HepG2 (cell line): ENCODE data around the gene AMDHD1. TPM values are rescaled to one million over a fixed set of nuclear protein-coding genes. Genes with fewer than 3 reads are reported as not detected.

Experiments
- ADNP ChIP-seq: sonication (generic); formaldehyde crosslinking; IDR thresholded peaks from 2 replicates; pipeline ENCODE4 v1.4.0; 2020; ENCODE audit warnings: missing genetic modification reagents
- ASH2L ChIP-seq: fragments of 300-600, 200-600 bp; sonication (generic); IDR thresholded peaks from 2 replicates; pipeline ENCODE4 v1.7.0; 2017; ENCODE audit warnings: low read depth, mild to moderate bottlenecking, moderate library complexity, mixed read lengths, low read length; ENCODE audit not compliant: insufficient read length
- ATF1 ChIP-seq: IDR thresholded peaks from 2 replicates; pipeline ENCODE4 v1.6.1; 2016; ENCODE audit warnings: mild to moderate bottlenecking, control low read depth
- ATF7 ChIP-seq, 2 experiments: fragments of 450-650 bp in 1 of 2; sonication (generic) in 1 of 2; formaldehyde crosslinking in 1 of 2; IDR thresholded peaks; 2 replicates each; pipeline versions ENCODE4 v1.4.0 to v1.6.1; 2016 to 2020; ENCODE audit warnings: antibody characterized with exemption in 1 of 2, mild to moderate bottlenecking in 1 of 2, missing genetic modification reagents in 1 of 2
- DR1 ChIP-seq: sonication (generic); formaldehyde crosslinking; IDR thresholded peaks from 2 replicates; pipeline ENCODE4 v1.8.0; 2021; ENCODE audit warnings: mild to moderate bottlenecking, missing genetic modification reagents, inconsistent platforms
- E2F2 ChIP-seq: sonication (generic); formaldehyde crosslinking; IDR thresholded peaks from 2 replicates; pipeline ENCODE4 v1.4.0; 2020; ENCODE audit warnings: missing genetic modification reagents, borderline replicate concordance
- ELF4 ChIP-seq: sonication (generic); formaldehyde crosslinking; IDR thresholded peaks from 2 replicates; pipeline ENCODE4 v1.5.0; 2020; ENCODE audit warnings: missing genetic modification reagents, mild to moderate bottlenecking, moderate library complexity, borderline replicate concordance
- ESRRA ChIP-seq: sonication (generic); formaldehyde crosslinking; IDR thresholded peaks from 2 replicates; pipeline ENCODE4 v1.5.1; 2020; ENCODE audit warnings: mild to moderate bottlenecking, low read depth, missing genetic modification reagents
- GABPA ChIP-seq, 2 experiments: IDR thresholded peaks; 2 replicates each; pipeline ENCODE4 v1.6.1; 2011 to 2016; ENCODE audit warnings: low read depth in 2 of 2, low read length in 1 of 2, missing biosample characterization in 1 of 2, missing genetic modification characterization in 1 of 2
- ZBTB3 ChIP-seq: sonication (generic); formaldehyde crosslinking; IDR thresholded peaks from 2 replicates; pipeline ENCODE4 v1.4.0; 2020; ENCODE audit warnings: low read depth, mild to moderate bottlenecking, moderate library complexity, missing genetic modification reagents, borderline replicate concordance
- ZMAT3 ChIP-seq: sonication (generic); formaldehyde crosslinking; conservative IDR thresholded peaks from 2 replicates; pipeline ENCODE4 v1.7.0; 2021; ENCODE audit warnings: missing genetic modification reagents
- ZNF136 ChIP-seq: sonication (generic); formaldehyde crosslinking; IDR thresholded peaks from 2 replicates; pipeline ENCODE4 v1.8.1; 2022; ENCODE audit warnings: low read depth, mild to moderate bottlenecking, moderate library complexity, missing genetic modification reagents
- ZNF292 ChIP-seq: sonication (generic); formaldehyde crosslinking; IDR thresholded peaks from 2 replicates; pipeline ENCODE4 v1.8.1; 2022; ENCODE audit warnings: mild to moderate bottlenecking, low read depth, missing genetic modification reagents, borderline replicate concordance
- ZNF354B ChIP-seq: sonication (generic); formaldehyde crosslinking; IDR thresholded peaks from 2 replicates; pipeline ENCODE4 v1.8.0; 2022; ENCODE audit warnings: mild to moderate bottlenecking, missing genetic modification reagents
- ZNF382 ChIP-seq: sonication (generic); formaldehyde crosslinking; IDR thresholded peaks from 2 replicates; pipeline ENCODE4 v1.5.0; 2020; ENCODE audit warnings: missing genetic modification reagents, mild to moderate bottlenecking, borderline replicate concordance
- ZNF431 ChIP-seq: sonication (generic); formaldehyde crosslinking; IDR thresholded peaks from 2 replicates; pipeline ENCODE4 v1.9.0; 2022; ENCODE audit warnings: missing genetic modification reagents, low read depth, mild to moderate bottlenecking, borderline replicate concordance
- ZNF496 ChIP-seq: sonication (generic); formaldehyde crosslinking; IDR thresholded peaks from 2 replicates; pipeline ENCODE4 v1.8.1; 2023; ENCODE audit warnings: mild to moderate bottlenecking, moderate library complexity, missing genetic modification reagents; ENCODE audit not compliant: insufficient replicate concordance
- ZNF510 ChIP-seq: sonication (generic); formaldehyde crosslinking; IDR thresholded peaks from 2 replicates; pipeline ENCODE4 v1.4.0; 2020; ENCODE audit warnings: low read depth, mild to moderate bottlenecking, missing genetic modification reagents
- ZNF562 ChIP-seq: sonication (generic); formaldehyde crosslinking; IDR thresholded peaks from 2 replicates; pipeline ENCODE4 v1.8.0; 2022; ENCODE audit warnings: missing genetic modification reagents, borderline replicate concordance
- ZNF570 ChIP-seq: sonication (generic); formaldehyde crosslinking; IDR thresholded peaks from 2 replicates; pipeline ENCODE4 v1.4.0; 2020; ENCODE audit warnings: mild to moderate bottlenecking, missing genetic modification reagents, borderline replicate concordance
- ZNF746 ChIP-seq: sonication (generic); formaldehyde crosslinking; IDR thresholded peaks from 2 replicates; pipeline ENCODE4 v1.8.0; 2022; ENCODE audit warnings: mild to moderate bottlenecking, missing genetic modification reagents
- ZNF788 ChIP-seq: sonication (generic); formaldehyde crosslinking; IDR thresholded peaks from 2 replicates; pipeline ENCODE4 v1.5.0; 2020; ENCODE audit warnings: mild to moderate bottlenecking, missing genetic modification reagents, borderline replicate concordance
- polyA plus RNA-seq, 8 experiments: library from polyadenylated mRNA; depleted of rRNA in 3 of 8; stranded (reverse) in 7 of 8; unstranded in 1 of 8; fragments of >200 nt; fragmentation: Illumina TruSeq in 4 of 8; extraction: Trizol in 4 of 8; gene quantifications; 2 replicates each; pipeline versions ENCODE4 v1.2.1 to v1.2.3, GENCODE V29; 2011 to 2016; ENCODE audit warnings: low read depth in 4 of 8, missing spikeins in 1 of 8, mixed read lengths in 1 of 8; ENCODE audit not compliant: insufficient read depth in 1 of 8
- total RNA-seq, 5 experiments: library from RNA; depleted of rRNA; stranded (reverse); fragments of >200 nt; fragmentation: Illumina TruSeq; extraction: Trizol; gene quantifications; 2 replicates each; pipeline ENCODE4 v1.2.3, GENCODE V29; 2016; ENCODE audit warnings: low read depth in 1 of 5
- TF ChIP-seq, protein P1 (sequence below): sonication (generic); formaldehyde crosslinking; IDR thresholded peaks from 2 replicates; pipeline ENCODE4 v1.8.0; 2022; ENCODE audit warnings: mild to moderate bottlenecking, missing genetic modification reagents, moderate library complexity
- TF ChIP-seq, protein P2 (sequence below): fragments of 450-650 bp; IDR thresholded peaks from 2 replicates; pipeline ENCODE4 v1.6.1; 2016
- TF ChIP-seq, protein P3 (sequence below): sonication (generic); formaldehyde crosslinking; IDR thresholded peaks from 2 replicates; pipeline ENCODE4 v1.4.0; 2020; ENCODE audit warnings: missing genetic modification reagents

Gene AMDHD1
- total and polyA plus RNA-seq, 2 of the 13 experiments (the other 11 are each of a cell fraction or from before 2014, with no cell fraction given), result 6.5 to 29.6 TPM

DNA sequence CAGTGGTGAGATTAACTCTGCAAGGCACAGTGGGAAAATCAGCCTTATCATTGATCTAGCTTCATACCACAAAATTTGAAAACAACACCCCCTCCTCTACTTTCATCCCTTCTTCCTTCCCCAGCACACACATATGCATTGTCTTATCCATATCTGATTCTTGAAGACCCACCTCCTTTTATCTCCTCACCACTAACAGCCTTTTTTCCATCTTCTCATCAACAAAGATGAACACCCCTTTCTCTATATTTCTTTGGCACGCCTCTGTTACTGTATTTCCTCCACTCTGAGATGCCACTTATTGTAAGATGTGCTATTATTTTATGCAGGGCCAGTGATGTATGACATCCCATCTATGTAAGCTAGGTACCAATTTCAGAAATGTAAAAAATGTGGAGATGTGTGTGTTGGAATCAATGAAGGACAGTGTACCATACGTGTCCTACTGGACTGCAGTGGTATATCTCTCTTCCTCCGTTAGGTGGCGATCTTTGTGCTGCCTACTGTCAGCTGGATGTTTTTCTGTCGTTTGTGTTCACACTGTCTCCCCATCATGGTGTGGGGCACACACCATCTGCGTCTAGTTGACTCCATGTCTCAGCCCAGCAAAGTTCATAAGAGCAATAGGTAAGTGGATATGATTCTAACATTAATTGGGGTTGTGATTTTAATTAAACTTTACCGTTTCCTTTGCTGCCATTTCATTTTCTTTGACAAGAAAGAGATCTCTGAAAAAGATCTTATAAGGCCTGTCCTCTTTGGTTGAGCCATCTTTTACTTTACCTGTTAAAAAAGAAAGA lies 24.7 kb upstream of the AMDHD1 start (continued):
- TF ChIP-seq ZNF136 (CRISPR knock-in tag), result no peak
- TF ChIP-seq ZNF788 (CRISPR knock-in tag), result no peak
- no peak for TF ChIP-seq ASH2L
- TF ChIP-seq, protein P1, sequence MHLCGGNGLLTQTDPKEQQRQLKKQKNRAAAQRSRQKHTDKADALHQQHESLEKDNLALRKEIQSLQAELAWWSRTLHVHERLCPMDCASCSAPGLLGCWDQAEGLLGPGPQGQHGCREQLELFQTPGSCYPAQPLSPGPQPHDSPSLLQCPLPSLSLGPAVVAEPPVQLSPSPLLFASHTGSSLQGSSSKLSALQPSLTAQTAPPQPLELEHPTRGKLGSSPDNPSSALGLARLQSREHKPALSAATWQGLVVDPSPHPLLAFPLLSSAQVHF (CRISPR knock-in tag), result no peak
- no peak for TF ChIP-seq ZNF382 (CRISPR knock-in tag)
- TF ChIP-seq ESRRA (CRISPR knock-in tag), result no peak
- TF ChIP-seq ZNF431, result no peak
- TF ChIP-seq, protein P2, sequence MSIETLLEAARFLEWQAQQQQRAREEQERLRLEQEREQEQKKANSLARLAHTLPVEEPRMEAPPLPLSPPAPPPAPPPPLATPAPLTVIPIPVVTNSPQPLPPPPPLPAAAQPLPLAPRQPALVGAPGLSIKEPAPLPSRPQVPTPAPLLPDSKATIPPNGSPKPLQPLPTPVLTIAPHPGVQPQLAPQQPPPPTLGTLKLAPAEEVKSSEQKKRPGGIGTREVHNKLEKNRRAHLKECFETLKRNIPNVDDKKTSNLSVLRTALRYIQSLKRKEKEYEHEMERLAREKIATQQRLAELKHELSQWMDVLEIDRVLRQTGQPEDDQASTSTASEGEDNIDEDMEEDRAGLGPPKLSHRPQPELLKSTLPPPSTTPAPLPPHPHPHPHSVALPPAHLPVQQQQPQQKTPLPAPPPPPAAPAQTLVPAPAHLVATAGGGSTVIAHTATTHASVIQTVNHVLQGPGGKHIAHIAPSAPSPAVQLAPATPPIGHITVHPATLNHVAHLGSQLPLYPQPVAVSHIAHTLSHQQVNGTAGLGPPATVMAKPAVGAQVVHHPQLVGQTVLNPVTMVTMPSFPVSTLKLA, result no peak
- TF ChIP-seq GABPA (IDR thresholded peaks at IDR 0.05; ENCODE audit: low read depth, low read length), result no peak
- no peak for TF ChIP-seq GABPA (CRISPR knock-in tag; IDR thresholded peaks at IDR 0.05; ENCODE audit: low read depth)
- TF ChIP-seq ZNF746, result no peak
- TF ChIP-seq ZBTB3 (CRISPR knock-in tag), result no peak
- TF ChIP-seq ZNF510 (CRISPR knock-in tag), result no peak
- no peak for TF ChIP-seq ZNF496 (CRISPR knock-in tag)
- no peak for TF ChIP-seq ELF4 (CRISPR knock-in tag)
- TF ChIP-seq, protein P3, sequence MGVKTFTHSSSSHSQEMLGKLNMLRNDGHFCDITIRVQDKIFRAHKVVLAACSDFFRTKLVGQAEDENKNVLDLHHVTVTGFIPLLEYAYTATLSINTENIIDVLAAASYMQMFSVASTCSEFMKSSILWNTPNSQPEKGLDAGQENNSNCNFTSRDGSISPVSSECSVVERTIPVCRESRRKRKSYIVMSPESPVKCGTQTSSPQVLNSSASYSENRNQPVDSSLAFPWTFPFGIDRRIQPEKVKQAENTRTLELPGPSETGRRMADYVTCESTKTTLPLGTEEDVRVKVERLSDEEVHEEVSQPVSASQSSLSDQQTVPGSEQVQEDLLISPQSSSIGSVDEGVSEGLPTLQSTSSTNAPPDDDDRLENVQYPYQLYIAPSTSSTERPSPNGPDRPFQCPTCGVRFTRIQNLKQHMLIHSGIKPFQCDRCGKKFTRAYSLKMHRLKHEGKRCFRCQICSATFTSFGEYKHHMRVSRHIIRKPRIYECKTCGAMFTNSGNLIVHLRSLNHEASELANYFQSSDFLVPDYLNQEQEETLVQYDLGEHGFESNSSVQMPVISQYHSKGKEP (CRISPR knock-in tag), result no peak
- TF ChIP-seq ZNF292 (CRISPR knock-in tag), result no peak
- no peak for TF ChIP-seq ATF1 (CRISPR knock-in tag)
- TF ChIP-seq ZNF570 (CRISPR knock-in tag), result no peak
- no peak for TF ChIP-seq E2F2
- TF ChIP-seq ZMAT3 (CRISPR knock-in tag), result no peak
- TF ChIP-seq ATF7 (IDR thresholded peaks at IDR 0.05), result no peak
- TF ChIP-seq ATF7 (CRISPR knock-in tag; IDR thresholded peaks at IDR 0.05), result no peak
- no peak for TF ChIP-seq ZNF562 (CRISPR knock-in tag)
- TF ChIP-seq ADNP, result no peak
- no peak for TF ChIP-seq DR1 (CRISPR knock-in tag)
- no peak for TF ChIP-seq ZNF354B
